Left lung (tissue), 10 donors: ENCODE results near the gene HEG1. TPM values are rescaled to one million over a fixed set of nuclear protein-coding genes. Genes with fewer than 3 reads are reported as not detected.

Source experiments
- ATAC-seq: fragments of 200-7000 bp; cut with Tn5 transposase; one replicate; pipeline ENCODE4 v1.9.1; 2020; ENCODE audit warnings: moderate library complexity
- DNase-seq, 4 donors: peaks; one replicate each; pipeline ENCODE4 v3.0.0-alpha.2; 2013 to 2020
- H3K27ac ChIP-seq, 2 donors: fragments of 200-600 bp; sonication (generic) in 1 of 2; one replicate each; pipeline versions ENCODE4 v1.5.0 to v1.8.0; 2020 to 2021
- H3K27me3 ChIP-seq, 2 donors: fragments of 200-600 bp; sonication (generic) in 1 of 2; one replicate each; pipeline versions ENCODE4 v1.5.0 to v1.8.0; 2020 to 2021
- H3K36me3 ChIP-seq, 2 donors: fragments of 200-600 bp; sonication (generic) in 1 of 2; one replicate each; pipeline versions ENCODE4 v1.5.0 to v1.8.0; 2020 to 2021
- H3K4me1 ChIP-seq, 2 donors: fragments of 200-600 bp; one replicate each; pipeline ENCODE4 v1.8.0; 2021
- H3K4me3 ChIP-seq, 2 donors: fragments of 200-600 bp; sonication (generic) in 1 of 2; one replicate each; pipeline versions ENCODE4 v1.5.0 to v1.8.0; 2020 to 2021; ENCODE audit warnings: mild to moderate bottlenecking in 1 of 2
- H3K9me3 ChIP-seq, 2 donors: fragments of 200-600 bp; sonication (generic) in 1 of 2; one replicate each; pipeline versions ENCODE4 v1.5.0 to v1.8.0; 2020 to 2021
- intact Hi-C, 2 donors: fragments of 100-400 bp; cut with DNase I; formaldehyde crosslinking; loops; one replicate each; pipeline versions ENCODE4 v1.11.2 to v1.14.2; 2022
- polyA plus RNA-seq, 6 donors: library from polyadenylated mRNA; unstranded; fragments of 120-200 nt; gene quantifications; one replicate each; pipeline ENCODE4 v1.2.1, GENCODE V29; 2013; ENCODE audit not compliant: insufficient read length in 6 of 6
- total RNA-seq, 2 donors: library from RNA; stranded (reverse); fragmentation: NEBNext Ultra II Directional; extraction: Animal tissue kit (Norgen Biotek cat#: 25700); gene quantifications; one replicate each; pipeline ENCODE4 v1.2.1, GENCODE V29; 2021
- TF ChIP-seq, protein P1 (sequence below), 2 donors: fragments of 200-600 bp; sonication (generic) in 1 of 2; IDR thresholded peaks; one replicate each; pipeline versions ENCODE4 v1.5.0 to v1.8.0; 2021; ENCODE audit warnings: antibody characterized with exemption in 2 of 2
- donor health status: DM: no; HTN: yes; CAD: no.
- donor health status: DM: no; HTN: no; CAD: no.

HEG1 gene
- total and polyA plus RNA-seq, 8 donors = 43.8 to 132 (median 58.2) TPM

DNA sequence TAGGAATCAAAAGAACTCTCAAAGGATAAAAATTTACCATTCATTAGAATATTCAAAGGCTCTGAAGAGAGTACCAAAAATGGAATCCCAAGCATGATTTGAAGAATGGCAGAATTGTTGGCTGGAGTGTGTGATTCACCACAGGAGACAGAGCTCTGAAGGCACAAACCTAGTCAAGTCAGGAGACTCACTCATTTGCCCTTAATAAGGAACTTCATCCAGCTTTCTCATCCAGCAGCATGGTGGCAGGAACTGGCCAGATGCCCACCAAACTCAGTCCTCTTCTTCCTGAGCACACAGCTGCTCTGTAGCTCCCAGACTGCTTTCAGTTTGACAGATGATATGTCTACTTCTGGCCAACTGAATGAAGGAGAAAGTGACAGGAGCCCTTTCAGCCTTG is 16.5 kb upstream of the HEG1 start:
- TF ChIP-seq, protein P1, sequence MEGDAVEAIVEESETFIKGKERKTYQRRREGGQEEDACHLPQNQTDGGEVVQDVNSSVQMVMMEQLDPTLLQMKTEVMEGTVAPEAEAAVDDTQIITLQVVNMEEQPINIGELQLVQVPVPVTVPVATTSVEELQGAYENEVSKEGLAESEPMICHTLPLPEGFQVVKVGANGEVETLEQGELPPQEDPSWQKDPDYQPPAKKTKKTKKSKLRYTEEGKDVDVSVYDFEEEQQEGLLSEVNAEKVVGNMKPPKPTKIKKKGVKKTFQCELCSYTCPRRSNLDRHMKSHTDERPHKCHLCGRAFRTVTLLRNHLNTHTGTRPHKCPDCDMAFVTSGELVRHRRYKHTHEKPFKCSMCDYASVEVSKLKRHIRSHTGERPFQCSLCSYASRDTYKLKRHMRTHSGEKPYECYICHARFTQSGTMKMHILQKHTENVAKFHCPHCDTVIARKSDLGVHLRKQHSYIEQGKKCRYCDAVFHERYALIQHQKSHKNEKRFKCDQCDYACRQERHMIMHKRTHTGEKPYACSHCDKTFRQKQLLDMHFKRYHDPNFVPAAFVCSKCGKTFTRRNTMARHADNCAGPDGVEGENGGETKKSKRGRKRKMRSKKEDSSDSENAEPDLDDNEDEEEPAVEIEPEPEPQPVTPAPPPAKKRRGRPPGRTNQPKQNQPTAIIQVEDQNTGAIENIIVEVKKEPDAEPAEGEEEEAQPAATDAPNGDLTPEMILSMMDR (IDR thresholded peaks at IDR 0.05) = no peak
- Histone ChIP-seq H3K27me3 (no peaks in the 10 kb centered on the region), H3K4me3 (no peak overlapping the region), H3K27ac (no peak overlapping the region), H3K4me1 (peaks cover 0 to 8% of the 10 kb centered on the region in 2 donors), H3K36me3 (no peaks in the 10 kb centered on the region), H3K9me3 (no peaks in the 10 kb centered on the region)
- ATAC-seq (no peak), DNase-seq (no peak)
- intact Hi-C loops = no loop called here

DNA sequence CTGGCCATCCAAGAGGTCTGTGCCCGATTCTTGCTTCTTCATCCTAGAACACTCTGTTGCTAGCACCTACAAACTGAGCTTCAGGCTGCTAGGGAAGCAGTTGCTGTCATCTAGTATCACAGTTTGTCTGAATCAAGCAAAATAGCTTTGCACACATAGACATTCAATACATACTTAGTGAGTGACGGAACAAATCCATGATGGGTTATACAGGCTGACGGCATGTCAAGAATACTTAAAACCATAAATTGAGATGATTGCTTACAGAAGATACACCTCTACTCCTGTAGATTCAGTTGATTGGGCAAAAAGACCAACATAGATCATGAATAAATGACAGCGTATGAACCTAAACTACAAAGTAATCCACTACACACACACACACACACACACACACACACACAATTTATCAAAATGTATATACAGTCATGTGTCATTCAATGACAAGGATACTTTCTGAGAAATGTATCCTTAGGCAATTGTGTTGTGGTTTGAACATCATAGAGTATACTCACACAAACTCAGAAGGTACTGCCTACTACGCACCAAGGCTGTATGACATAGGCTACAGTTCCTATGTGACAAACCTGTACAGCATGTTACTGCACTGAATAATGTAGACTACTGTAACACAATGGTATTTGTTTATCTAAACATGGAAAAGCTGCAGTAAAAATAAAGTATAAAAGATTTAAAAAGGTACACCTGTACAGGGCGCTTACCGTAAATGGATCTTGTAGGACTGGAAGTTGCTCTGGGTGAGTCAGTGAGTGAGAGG is 14.4 kb upstream of the HEG1 start:
- H3K9me3 ChIP-seq = no peaks in the 10 kb centered on the region
- intact Hi-C loops = loop anchor here in 1 of 2 donors (10.0 kb wide), 1 partner anchor 65 kb away; no protein-coding TSS in a partner anchor
- no peaks in the 10 kb centered on the region for H3K36me3 ChIP-seq
- DNase-seq (no peak), ATAC-seq (no peak)
- H3K4me1 ChIP-seq = peaks cover 0 to 8% of the 10 kb centered on the region in 2 donors
- H3K4me3 ChIP-seq = no peak overlapping the region
- TF ChIP-seq, protein P1 (IDR thresholded peaks at IDR 0.05) = no peak
- H3K27ac ChIP-seq = no peak overlapping the region
- H3K27me3 ChIP-seq = no peaks in the 10 kb centered on the region

DNA sequence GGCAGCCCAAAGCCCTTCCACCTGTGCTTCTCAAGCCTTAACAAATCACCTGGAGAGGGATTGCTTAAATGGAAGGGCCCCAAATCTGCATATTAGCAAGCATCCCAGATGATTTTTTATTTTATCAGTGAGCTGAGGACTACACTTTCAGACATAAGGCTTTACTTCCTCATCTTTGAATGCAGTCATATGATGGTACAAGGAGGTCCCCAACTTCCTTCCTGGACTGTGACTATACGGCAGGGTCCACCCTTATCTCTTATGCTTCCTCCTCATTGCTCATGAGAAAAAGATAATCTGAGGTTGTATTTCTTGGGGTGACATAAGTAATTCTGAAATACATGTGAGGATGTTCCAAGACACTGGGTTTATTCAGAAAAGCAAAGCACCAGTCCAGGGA is 13.7 kb upstream of the HEG1 start:
- no peaks in the 10 kb centered on the region for H3K9me3 ChIP-seq
- H3K27me3 ChIP-seq = no peaks in the 10 kb centered on the region
- intact Hi-C loops = loop anchor here in 1 of 2 donors (10.0 kb wide), 1 partner anchor 65 kb away; no protein-coding TSS in a partner anchor
- H3K36me3 ChIP-seq = no peaks in the 10 kb centered on the region
- peaks cover 0 to 8% of the 10 kb centered on the region in 2 donors for H3K4me1 ChIP-seq
- no peak for DNase-seq
- TF ChIP-seq, protein P1 (IDR thresholded peaks at IDR 0.05) = no peak
- H3K27ac ChIP-seq = no peak overlapping the region
- peak; percentile 51 for ATAC-seq
- H3K4me3 ChIP-seq = no peak overlapping the region

DNA sequence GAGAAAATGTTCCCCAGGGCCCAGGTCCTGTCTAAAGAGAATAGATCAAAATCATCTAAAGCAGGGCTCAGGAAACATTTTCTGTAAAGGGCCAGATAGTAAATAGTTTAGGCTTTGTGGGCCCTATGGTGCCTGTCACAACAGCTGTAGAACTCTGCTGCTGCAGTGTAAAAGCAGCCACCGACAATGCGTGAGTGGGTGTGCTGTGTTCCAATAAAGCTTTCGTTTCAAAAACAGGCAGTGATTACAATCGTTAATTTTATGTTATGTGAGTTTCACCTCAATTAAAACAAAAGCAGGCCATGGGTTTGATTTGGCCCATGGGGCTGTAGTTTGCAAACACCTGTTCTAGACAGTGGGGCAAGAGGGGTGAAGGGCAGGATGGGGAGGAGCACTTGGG is 12.5 kb upstream of the HEG1 start:
- H3K27me3 ChIP-seq = no peaks in the 10 kb centered on the region
- ATAC-seq (no peak), DNase-seq (no peak)
- H3K9me3 ChIP-seq = no peaks in the 10 kb centered on the region
- no peak overlapping the region for H3K4me3 ChIP-seq
- H3K4me1 ChIP-seq = peaks cover under 1 to 13% of the 10 kb centered on the region in 2 donors
- TF ChIP-seq, protein P1 (IDR thresholded peaks at IDR 0.05) = no peak
- H3K27ac ChIP-seq = no peak overlapping the region
- intact Hi-C loops = loop anchor here in 1 of 2 donors (10.0 kb wide), 1 partner anchor 67 kb away; no protein-coding TSS in a partner anchor
- H3K36me3 ChIP-seq = no peaks in the 10 kb centered on the region

DNA sequence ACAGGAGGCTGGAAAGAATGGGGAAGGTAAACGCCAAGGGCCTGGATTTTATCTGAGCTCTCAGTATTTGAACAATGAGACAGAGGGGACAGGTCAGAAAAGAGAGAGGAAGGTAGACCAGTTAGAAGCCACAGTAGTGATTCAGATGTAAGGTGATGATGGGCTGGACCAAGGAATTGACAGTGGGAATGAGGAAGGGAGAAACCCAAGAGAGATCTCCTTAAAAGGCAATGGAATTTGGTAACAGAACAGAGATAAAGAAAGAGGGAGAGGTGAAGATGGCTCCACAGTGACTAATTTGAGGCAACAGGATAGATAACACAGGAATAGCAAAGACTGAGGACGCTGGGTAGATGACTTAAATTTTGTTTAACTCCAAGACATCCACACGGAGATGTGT is 11.4 kb upstream of the HEG1 start:
- Histone ChIP-seq H3K4me1 (peaks cover 10 to 23% of the 10 kb centered on the region in 2 donors), H3K36me3 (no peaks in the 10 kb centered on the region), H3K27ac (no peak overlapping the region), H3K4me3 (no peak overlapping the region), H3K27me3 (no peaks in the 10 kb centered on the region), H3K9me3 (no peaks in the 10 kb centered on the region)
- intact Hi-C loops = loop anchor here in 1 of 2 donors (10.0 kb wide), 1 partner anchor 68 kb away; no protein-coding TSS in a partner anchor
- ATAC-seq (no peak), DNase-seq (no peak)
- TF ChIP-seq, protein P1 (IDR thresholded peaks at IDR 0.05) = no peak
